GM23338 (cell line): ENCODE measurements around the gene DAP3. TPM values are rescaled to one million over a fixed set of nuclear protein-coding genes. Genes with fewer than 3 reads are reported as not detected.
"Not testable (repeated sequence)": the region's sequence is repeated elsewhere in the genome, so short reads cannot be mapped to it uniquely, and the experiment has no call there.

Experiments used
- ATAC-seq: fragments of 200-7000 bp; cut with Tn5 transposase; 3 replicates; pipeline ENCODE4 v1.9.1; 2020
- DNase-seq: peaks from one replicate; pipeline ENCODE4 v3.0.0-alpha.2; 2015; ENCODE audit warnings: low spot score
- H2AFZ ChIP-seq: fragments of 200-600 bp; sonication (generic); 2 replicates; pipeline ENCODE4 v1.8.0; 2016; ENCODE audit warnings: antibody characterized with exemption, mild to moderate bottlenecking, moderate library complexity
- H3F3A ChIP-seq: fragments of 200-600 bp; sonication (generic); replicated peaks from 2 replicates; pipeline ENCODE4 v1.8.0; 2017; ENCODE audit warnings: antibody characterized with exemption, mixed run types, low read depth
- H3K27ac ChIP-seq: fragments of 200-600 bp; sonication (generic); 2 replicates; pipeline ENCODE4 v1.6.1; 2016; ENCODE audit warnings: low read depth
- H3K27me3 ChIP-seq: fragments of 200-600 bp; sonication (generic); 2 replicates; pipeline ENCODE4 v1.8.0; 2016; ENCODE audit warnings: mild to moderate bottlenecking, mixed run types, moderate library complexity; ENCODE audit not compliant: insufficient read depth
- H3K36me3 ChIP-seq: fragments of 200-600 bp; sonication (generic); 2 replicates; pipeline ENCODE4 v1.8.0; 2016; ENCODE audit warnings: mild to moderate bottlenecking; ENCODE audit not compliant: insufficient read depth
- H3K4me1 ChIP-seq: fragments of 200-600 bp; sonication (generic); 2 replicates; pipeline ENCODE4 v1.8.0; 2016; ENCODE audit warnings: mild to moderate bottlenecking, moderate library complexity; ENCODE audit not compliant: insufficient read depth
- H3K4me2 ChIP-seq: fragments of 200-600 bp; sonication (generic); 2 replicates; pipeline ENCODE4 v1.7.1; 2017; ENCODE audit warnings: mixed run types
- H3K4me3 ChIP-seq: fragments of 200-600 bp; sonication (generic); 2 replicates; pipeline ENCODE4 v1.6.1; 2016; ENCODE audit warnings: mixed run types
- H3K79me2 ChIP-seq: fragments of 200-600 bp; sonication (generic); replicated peaks from 2 replicates; pipeline ENCODE4 v1.8.0; 2017; ENCODE audit warnings: mild to moderate bottlenecking; ENCODE audit not compliant: insufficient read depth
- H3K9me2 ChIP-seq: fragments of 200-600 bp; sonication (generic); 2 replicates; pipeline ENCODE4 v1.8.0; 2017; ENCODE audit not compliant: insufficient read depth
- H4K20me1 ChIP-seq: fragments of 200-600 bp; sonication (generic); replicated peaks from 2 replicates; pipeline ENCODE4 v1.8.0; 2017; ENCODE audit warnings: mild to moderate bottlenecking; ENCODE audit not compliant: insufficient read depth
- H3K27ac Mint-ChIP-seq: 2 replicates; pipeline ENCODE4 v1.8.0; 2020; ENCODE audit warnings: inconsistent platforms, mild to moderate bottlenecking, moderate library complexity, mixed read lengths
- H3K27me3 Mint-ChIP-seq: 3 replicates; pipeline ENCODE4 v1.8.0; 2022; ENCODE audit warnings: low read depth, mild to moderate bottlenecking, moderate library complexity, mixed read lengths, inconsistent platforms; ENCODE audit not compliant: insufficient read depth, poor library complexity
- H3K36me3 Mint-ChIP-seq: 3 replicates; pipeline ENCODE4 v1.8.0; 2021; ENCODE audit warnings: low read depth, mild to moderate bottlenecking, inconsistent platforms, moderate library complexity, mixed read lengths
- H3K4me1 Mint-ChIP-seq: 3 replicates; pipeline ENCODE4 v1.8.0; 2020; ENCODE audit warnings: mild to moderate bottlenecking, inconsistent platforms, mixed read lengths
- H3K4me3 Mint-ChIP-seq: 3 replicates; pipeline ENCODE4 v1.8.0; 2021; ENCODE audit warnings: moderate library complexity, mild to moderate bottlenecking, inconsistent platforms, mixed read lengths
- H3K9me3 Mint-ChIP-seq: 3 replicates; pipeline ENCODE4 v1.8.0; 2020; ENCODE audit warnings: moderate library complexity, mild to moderate bottlenecking, inconsistent platforms, mixed read lengths
- CREB1 ChIP-seq: fragments of 250-450 bp; sonication (Bioruptor Pico); IDR thresholded peaks from 2 replicates; pipeline ENCODE4 v1.5.0; 2020; ENCODE audit warnings: low read depth, mild to moderate bottlenecking, moderate library complexity
- EZH2 ChIP-seq: fragments of 200-600 bp; sonication (generic); IDR thresholded peaks from one replicate; pipeline ENCODE4 v1.8.0; 2017; ENCODE audit warnings: antibody characterized with exemption, mild to moderate bottlenecking, low read depth; ENCODE audit not compliant: unreplicated experiment
- EZH2phosphoT487 ChIP-seq: fragments of 200-600 bp; sonication (generic); IDR thresholded peaks from one replicate; pipeline ENCODE4 v1.8.1; 2018; ENCODE audit warnings: antibody characterized with exemption; ENCODE audit not compliant: unreplicated experiment
- JUNB ChIP-seq: IDR thresholded peaks from one replicate; pipeline ENCODE4 v1.6.1; 2016; ENCODE audit warnings: antibody characterized with exemption; ENCODE audit not compliant: unreplicated experiment
- NANOG ChIP-seq: IDR thresholded peaks from 2 replicates; pipeline ENCODE4 v1.6.1; 2016; ENCODE audit warnings: antibody characterized with exemption, borderline replicate concordance
- POLR2AphosphoS5 ChIP-seq: IDR thresholded peaks from 2 replicates; pipeline ENCODE4 v1.6.1; 2016; ENCODE audit warnings: antibody characterized with exemption, low read depth
- STAT1 ChIP-seq: IDR thresholded peaks from one replicate; pipeline ENCODE4 v1.6.1; 2016; ENCODE audit warnings: antibody characterized with exemption; ENCODE audit not compliant: unreplicated experiment
- ZNF114 ChIP-seq: fragments of 250-450 bp; sonication (Bioruptor Pico); IDR thresholded peaks from 2 replicates; pipeline ENCODE4 v1.5.0; 2020; ENCODE audit warnings: mild to moderate bottlenecking, moderate library complexity
- ZNF331 ChIP-seq: fragments of 250-450 bp; sonication (Bioruptor Pico); IDR thresholded peaks from 2 replicates; pipeline ENCODE4 v1.5.0; 2020; ENCODE audit warnings: low read depth, mild to moderate bottlenecking, moderate library complexity
- polyA plus RNA-seq: library from polyadenylated mRNA; unstranded; fragments of >200 nt; fragmentation: Nextera tagmentation; extraction: Ambion mirVana; gene quantifications from 2 replicates; pipeline ENCODE4 v1.2.1, GENCODE V29; 2016
- total RNA-seq: library from RNA; depleted of rRNA; stranded (reverse); fragments of >200 nt; shearing (Covaris generic); gene quantifications from 2 replicates; pipeline ENCODE4 v1.2.3, GENCODE V29; 2014
- TF ChIP-seq, protein P1 (sequence below): fragments of 250-450 bp; sonication (Bioruptor Pico); IDR thresholded peaks from 2 replicates; pipeline ENCODE4 v1.5.0; 2020; ENCODE audit warnings: mild to moderate bottlenecking, moderate library complexity
- TF ChIP-seq, protein P2 (sequence below): IDR thresholded peaks from one replicate; pipeline ENCODE4 v1.6.1; 2018; ENCODE audit warnings: antibody characterized with exemption; ENCODE audit not compliant: unreplicated experiment
- TF ChIP-seq, protein P3 (sequence below): IDR thresholded peaks from 2 replicates; pipeline ENCODE4 v1.6.1; 2016; ENCODE audit warnings: antibody characterized with exemption

DAP3 gene
- total and polyA plus RNA-seq, 2 experiments from 2014 or later = 89.8 to 90.1 TPM

DNA sequence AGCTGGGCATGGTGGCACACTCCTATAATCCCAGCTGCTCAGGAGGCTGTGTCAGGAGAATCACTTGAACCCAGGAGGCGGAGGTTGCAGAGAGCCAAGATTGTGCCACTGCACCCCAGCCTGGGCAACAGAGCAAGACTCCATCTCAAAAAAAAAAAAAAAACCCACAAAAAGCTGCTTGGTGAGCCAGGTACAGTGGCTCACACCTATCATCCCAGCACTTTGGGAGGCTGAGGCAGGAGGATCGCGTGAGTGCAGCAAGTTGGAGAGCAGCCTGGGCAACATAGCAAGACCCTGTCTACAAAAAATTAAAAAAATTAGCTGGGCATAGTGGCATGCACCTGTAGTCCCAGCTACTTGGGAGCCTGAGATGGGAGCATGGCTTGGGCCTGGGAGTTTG lies 26.2 kb downstream of the DAP3 start:
- not testable (repeated sequence) for H3K4me1 ChIP-seq, DNase-seq, H3K27me3 ChIP-seq, ATAC-seq, H3K4me3 ChIP-seq, H3K4me1 Mint-ChIP-seq, H3K27me3 Mint-ChIP-seq, H3K4me2 ChIP-seq, H3F3A ChIP-seq, H4K20me1 ChIP-seq, H3K9me2 ChIP-seq, H3K27ac Mint-ChIP-seq, H3K9me3 Mint-ChIP-seq, H2AFZ ChIP-seq, H3K27ac ChIP-seq, H3K4me3 Mint-ChIP-seq, H3K36me3 ChIP-seq
- H3K36me3 Mint-ChIP-seq = peaks cover 60% of the 10 kb centered on the region
- H3K79me2 ChIP-seq = peaks cover 11% of the 10 kb centered on the region; the same call in 1 of the 2 replicates

DNA sequence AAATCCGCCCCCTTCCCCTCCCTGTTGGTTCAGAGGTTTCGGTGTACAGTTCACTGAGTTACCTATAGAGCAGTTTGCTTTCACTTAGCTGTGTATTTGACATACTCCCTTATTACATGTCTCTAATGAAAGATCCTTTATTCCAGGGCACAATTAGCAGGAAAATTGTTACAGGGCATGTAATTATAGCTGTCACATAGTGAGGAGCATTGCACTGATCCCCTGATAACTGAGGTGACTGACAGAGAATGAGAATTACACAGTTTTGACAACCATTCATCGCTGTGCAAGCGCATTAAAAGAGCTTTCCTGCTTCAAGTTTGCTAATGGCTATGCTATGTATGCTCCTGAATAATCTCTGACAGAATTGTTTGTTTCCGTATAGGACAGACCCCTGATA lies 26.9 kb downstream of the DAP3 start:
- no peak overlapping the region for H3K27ac Mint-ChIP-seq
- peaks cover 59% of the 10 kb centered on the region for H3K36me3 Mint-ChIP-seq
- ATAC-seq = no peak
- TF ChIP-seq, protein P1, sequence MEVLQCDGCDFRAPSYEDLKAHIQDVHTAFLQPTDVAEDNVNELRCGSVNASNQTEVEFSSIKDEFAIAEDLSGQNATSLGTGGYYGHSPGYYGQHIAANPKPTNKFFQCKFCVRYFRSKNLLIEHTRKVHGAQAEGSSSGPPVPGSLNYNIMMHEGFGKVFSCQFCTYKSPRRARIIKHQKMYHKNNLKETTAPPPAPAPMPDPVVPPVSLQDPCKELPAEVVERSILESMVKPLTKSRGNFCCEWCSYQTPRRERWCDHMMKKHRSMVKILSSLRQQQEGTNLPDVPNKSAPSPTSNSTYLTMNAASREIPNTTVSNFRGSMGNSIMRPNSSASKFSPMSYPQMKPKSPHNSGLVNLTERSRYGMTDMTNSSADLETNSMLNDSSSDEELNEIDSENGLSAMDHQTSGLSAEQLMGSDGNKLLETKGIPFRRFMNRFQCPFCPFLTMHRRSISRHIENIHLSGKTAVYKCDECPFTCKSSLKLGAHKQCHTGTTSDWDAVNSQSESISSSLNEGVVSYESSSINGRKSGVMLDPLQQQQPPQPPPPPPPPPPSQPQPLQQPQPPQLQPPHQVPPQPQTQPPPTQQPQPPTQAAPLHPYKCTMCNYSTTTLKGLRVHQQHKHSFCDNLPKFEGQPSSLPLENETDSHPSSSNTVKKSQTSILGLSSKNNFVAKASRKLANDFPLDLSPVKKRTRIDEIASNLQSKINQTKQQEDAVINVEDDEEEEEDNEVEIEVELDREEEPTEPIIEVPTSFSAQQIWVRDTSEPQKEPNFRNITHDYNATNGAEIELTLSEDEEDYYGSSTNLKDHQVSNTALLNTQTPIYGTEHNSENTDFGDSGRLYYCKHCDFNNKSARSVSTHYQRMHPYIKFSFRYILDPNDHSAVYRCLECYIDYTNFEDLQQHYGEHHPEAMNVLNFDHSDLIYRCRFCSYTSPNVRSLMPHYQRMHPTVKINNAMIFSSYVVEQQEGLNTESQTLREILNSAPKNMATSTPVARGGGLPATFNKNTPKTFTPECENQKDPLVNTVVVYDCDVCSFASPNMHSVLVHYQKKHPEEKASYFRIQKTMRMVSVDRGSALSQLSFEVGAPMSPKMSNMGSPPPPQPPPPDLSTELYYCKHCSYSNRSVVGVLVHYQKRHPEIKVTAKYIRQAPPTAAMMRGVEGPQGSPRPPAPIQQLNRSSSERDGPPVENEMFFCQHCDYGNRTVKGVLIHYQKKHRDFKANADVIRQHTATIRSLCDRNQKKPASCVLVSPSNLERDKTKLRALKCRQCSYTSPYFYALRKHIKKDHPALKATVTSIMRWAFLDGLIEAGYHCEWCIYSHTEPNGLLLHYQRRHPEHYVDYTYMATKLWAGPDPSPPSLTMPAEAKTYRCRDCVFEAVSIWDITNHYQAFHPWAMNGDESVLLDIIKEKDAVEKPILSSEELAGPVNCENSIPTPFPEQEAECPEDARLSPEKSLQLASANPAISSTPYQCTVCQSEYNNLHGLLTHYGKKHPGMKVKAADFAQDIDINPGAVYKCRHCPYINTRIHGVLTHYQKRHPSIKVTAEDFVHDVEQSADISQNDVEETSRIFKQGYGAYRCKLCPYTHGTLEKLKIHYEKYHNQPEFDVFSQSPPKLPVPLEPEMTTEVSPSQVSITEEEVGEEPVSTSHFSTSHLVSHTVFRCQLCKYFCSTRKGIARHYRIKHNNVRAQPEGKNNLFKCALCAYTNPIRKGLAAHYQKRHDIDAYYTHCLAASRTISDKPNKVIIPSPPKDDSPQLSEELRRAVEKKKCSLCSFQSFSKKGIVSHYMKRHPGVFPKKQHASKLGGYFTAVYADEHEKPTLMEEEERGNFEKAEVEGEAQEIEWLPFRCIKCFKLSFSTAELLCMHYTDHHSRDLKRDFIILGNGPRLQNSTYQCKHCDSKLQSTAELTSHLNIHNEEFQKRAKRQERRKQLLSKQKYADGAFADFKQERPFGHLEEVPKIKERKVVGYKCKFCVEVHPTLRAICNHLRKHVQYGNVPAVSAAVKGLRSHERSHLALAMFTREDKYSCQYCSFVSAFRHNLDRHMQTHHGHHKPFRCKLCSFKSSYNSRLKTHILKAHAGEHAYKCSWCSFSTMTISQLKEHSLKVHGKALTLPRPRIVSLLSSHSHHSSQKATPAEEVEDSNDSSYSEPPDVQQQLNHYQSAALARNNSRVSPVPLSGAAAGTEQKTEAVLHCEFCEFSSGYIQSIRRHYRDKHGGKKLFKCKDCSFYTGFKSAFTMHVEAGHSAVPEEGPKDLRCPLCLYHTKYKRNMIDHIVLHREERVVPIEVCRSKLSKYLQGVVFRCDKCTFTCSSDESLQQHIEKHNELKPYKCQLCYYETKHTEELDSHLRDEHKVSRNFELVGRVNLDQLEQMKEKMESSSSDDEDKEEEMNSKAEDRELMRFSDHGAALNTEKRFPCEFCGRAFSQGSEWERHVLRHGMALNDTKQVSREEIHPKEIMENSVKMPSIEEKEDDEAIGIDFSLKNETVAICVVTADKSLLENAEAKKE (CRISPR knock-in tag) = no peak
- no peak for TF ChIP-seq ZNF331
- no peak for TF ChIP-seq NANOG
- TF ChIP-seq POLR2AphosphoS5 = no peak
- TF ChIP-seq EZH2phosphoT487 = no peak
- TF ChIP-seq ZNF114 (CRISPR knock-in tag) = no peak
- TF ChIP-seq, protein P2, sequence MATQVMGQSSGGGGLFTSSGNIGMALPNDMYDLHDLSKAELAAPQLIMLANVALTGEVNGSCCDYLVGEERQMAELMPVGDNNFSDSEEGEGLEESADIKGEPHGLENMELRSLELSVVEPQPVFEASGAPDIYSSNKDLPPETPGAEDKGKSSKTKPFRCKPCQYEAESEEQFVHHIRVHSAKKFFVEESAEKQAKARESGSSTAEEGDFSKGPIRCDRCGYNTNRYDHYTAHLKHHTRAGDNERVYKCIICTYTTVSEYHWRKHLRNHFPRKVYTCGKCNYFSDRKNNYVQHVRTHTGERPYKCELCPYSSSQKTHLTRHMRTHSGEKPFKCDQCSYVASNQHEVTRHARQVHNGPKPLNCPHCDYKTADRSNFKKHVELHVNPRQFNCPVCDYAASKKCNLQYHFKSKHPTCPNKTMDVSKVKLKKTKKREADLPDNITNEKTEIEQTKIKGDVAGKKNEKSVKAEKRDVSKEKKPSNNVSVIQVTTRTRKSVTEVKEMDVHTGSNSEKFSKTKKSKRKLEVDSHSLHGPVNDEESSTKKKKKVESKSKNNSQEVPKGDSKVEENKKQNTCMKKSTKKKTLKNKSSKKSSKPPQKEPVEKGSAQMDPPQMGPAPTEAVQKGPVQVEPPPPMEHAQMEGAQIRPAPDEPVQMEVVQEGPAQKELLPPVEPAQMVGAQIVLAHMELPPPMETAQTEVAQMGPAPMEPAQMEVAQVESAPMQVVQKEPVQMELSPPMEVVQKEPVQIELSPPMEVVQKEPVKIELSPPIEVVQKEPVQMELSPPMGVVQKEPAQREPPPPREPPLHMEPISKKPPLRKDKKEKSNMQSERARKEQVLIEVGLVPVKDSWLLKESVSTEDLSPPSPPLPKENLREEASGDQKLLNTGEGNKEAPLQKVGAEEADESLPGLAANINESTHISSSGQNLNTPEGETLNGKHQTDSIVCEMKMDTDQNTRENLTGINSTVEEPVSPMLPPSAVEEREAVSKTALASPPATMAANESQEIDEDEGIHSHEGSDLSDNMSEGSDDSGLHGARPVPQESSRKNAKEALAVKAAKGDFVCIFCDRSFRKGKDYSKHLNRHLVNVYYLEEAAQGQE = no peak
- no peak for TF ChIP-seq CREB1 (CRISPR knock-in tag)
- no peak for TF ChIP-seq STAT1
- no peak for TF ChIP-seq EZH2
- TF ChIP-seq, protein P3, sequence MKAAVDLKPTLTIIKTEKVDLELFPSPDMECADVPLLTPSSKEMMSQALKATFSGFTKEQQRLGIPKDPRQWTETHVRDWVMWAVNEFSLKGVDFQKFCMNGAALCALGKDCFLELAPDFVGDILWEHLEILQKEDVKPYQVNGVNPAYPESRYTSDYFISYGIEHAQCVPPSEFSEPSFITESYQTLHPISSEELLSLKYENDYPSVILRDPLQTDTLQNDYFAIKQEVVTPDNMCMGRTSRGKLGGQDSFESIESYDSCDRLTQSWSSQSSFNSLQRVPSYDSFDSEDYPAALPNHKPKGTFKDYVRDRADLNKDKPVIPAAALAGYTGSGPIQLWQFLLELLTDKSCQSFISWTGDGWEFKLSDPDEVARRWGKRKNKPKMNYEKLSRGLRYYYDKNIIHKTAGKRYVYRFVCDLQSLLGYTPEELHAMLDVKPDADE = no peak
- TF ChIP-seq JUNB = no peak

More for the DNA sequence above, 26.9 kb downstream of the DAP3 start:
- H3F3A ChIP-seq = 0 out of 2 replicates have a peak, but pooled peaks cover 2% of the 10 kb centered on the region
- no peak overlapping the region for H3K4me3 Mint-ChIP-seq
- no peaks in the 10 kb centered on the region for H3K9me2 ChIP-seq
- no peak overlapping the region for H2AFZ ChIP-seq
- H4K20me1 ChIP-seq = no peaks in the 10 kb centered on the region
- H3K9me3 Mint-ChIP-seq = no peaks in the 10 kb centered on the region
- H3K27ac ChIP-seq = no peak overlapping the region
- H3K36me3 ChIP-seq = peaks cover 5% of the 10 kb centered on the region; the same call in 1 of the 2 replicates
- H3K4me2 ChIP-seq = no peak overlapping the region
- H3K27me3 Mint-ChIP-seq = peaks cover 9% of the 10 kb centered on the region
- no peaks in the 10 kb centered on the region for H3K4me1 ChIP-seq
- no peaks in the 10 kb centered on the region for H3K27me3 ChIP-seq
- no peak for DNase-seq
- no peak overlapping the region for H3K4me3 ChIP-seq
- peaks cover 11% of the 10 kb centered on the region; the same call in 1 of the 2 replicates for H3K79me2 ChIP-seq
- no peaks in the 10 kb centered on the region for H3K4me1 Mint-ChIP-seq
